ENCODE data around the gene SSTR5. TPM values are rescaled to one million over a fixed set of nuclear protein-coding genes. Genes with fewer than 3 reads are reported as not detected.

The SSTR5 gene
- total and polyA plus RNA-seq, 2 of the 4 experiments (the other 2 are of a cell fraction), result not detected

- no TSS peak for BruUV-seq (replicated peaks)
- Histone ChIP-seq H2AFZ (replicated peaks; ENCODE audit: low read length, poor library complexity) (no peak overlapping the region), H4K5ac (ENCODE audit: low read depth, low read length) (no peak overlapping the region), H2AK9ac (replicated peaks; ENCODE audit: low read depth, low read length, poor library complexity) (no peak overlapping the region), H3K23ac (ENCODE audit: low read depth, low read length) (no peak overlapping the region), H3K14ac (replicated peaks; ENCODE audit: low read depth, low read length) (no peak overlapping the region), H2BK120ac (ENCODE audit: low read depth, low read length) (no peak overlapping the region), H2BK20ac (ENCODE audit: low read depth, low read length) (no peak overlapping the region), H2BK5ac (ENCODE audit: low read depth, low read length, poor library complexity, severe bottlenecking) (no peak overlapping the region), H4K20me1 (ENCODE audit: insufficient read depth, low read length) (no peaks in the 10 kb centered on the region), H3K36me3 (ENCODE audit: control insufficient read depth, insufficient read depth, low read length) (no peaks in the 10 kb centered on the region), H3K4me2 (ENCODE audit: low read depth, low read length) (no peak overlapping the region), H3K79me1 (ENCODE audit: low read depth in 1 of 2, low read length in 2 of 2) (no peaks in the 10 kb centered on the region), H3K27ac (ENCODE audit: insufficient read depth, low read length) (no peak overlapping the region), H3K4me1 (ENCODE audit: control insufficient read depth, insufficient read depth, low read length) (no peaks in the 10 kb centered on the region), H3K4me3 (ENCODE audit: insufficient read depth, low read depth, low read length) (no peak overlapping the region), H3K9ac (ENCODE audit: low read depth, low read length) (no peak overlapping the region), H2BK15ac (ENCODE audit: low read depth, low read length) (no peak overlapping the region), H3K9me3 (ENCODE audit: control insufficient read depth, insufficient read depth, low read length) (no peaks in the 10 kb centered on the region), H3K4ac (ENCODE audit: low read depth, low read length) (no peak overlapping the region), H3K27me3 (ENCODE audit: control insufficient read depth, insufficient read depth, low read length) (peaks cover 54% of the 10 kb centered on the region), H4K8ac (ENCODE audit: low read depth in 2 of 2, low read length in 2 of 2) (no peak overlapping the region), H3K18ac (ENCODE audit: low read depth, low read length) (no peak overlapping the region), H4K91ac (ENCODE audit: insufficient read depth, low read depth, low read length) (no peak overlapping the region), H3K9me1 (ENCODE audit: insufficient read depth, low read length) (no peaks in the 10 kb centered on the region), H2AK5ac (ENCODE audit: low read depth, low read length) (no peak overlapping the region), H3K56ac (ENCODE audit: extremely low read depth, insufficient read depth, low read length) (no peak overlapping the region)
- ChIA-PET CTCF (no interaction called here), POLR2A (ENCODE audit: unreplicated experiment) (no interaction called here)
- no CpG with 5 or more reads among the region's 13 CpGs for WGBS, 2 experiments (ENCODE audit: extremely low coverage in 2 of 2, insufficient read length in 1 of 2)
- no peak for DNase-seq
- ATAC-seq (ENCODE audit: low read depth), result no peak
- TF ChIP-seq FOS (IDR thresholded peaks at IDR 0.05; ENCODE audit: low read depth, low read length) (no peak), RCOR1 (IDR thresholded peaks at IDR 0.05; ENCODE audit: insufficient replicate concordance, low read length) (no peak), MXI1 (IDR thresholded peaks at IDR 0.05; ENCODE audit: borderline replicate concordance, low read depth, low read length) (no peak), MAFK (IDR thresholded peaks at IDR 0.05; ENCODE audit: low read depth, low read length) (no peak), BHLHE40 (IDR thresholded peaks at IDR 0.05; ENCODE audit: low read depth, low read length) (no peak), RFX5 (IDR thresholded peaks at IDR 0.05; ENCODE audit: low read depth, low read length) (no peak)
- dilution Hi-C loops (cut with HindIII; ENCODE audit: low sequenced_read_pairs, unreplicated experiment) (no loop called here), in situ Hi-C loops (cut with MboI; ENCODE audit: low sequenced_read_pairs) (no loop called here), intact Hi-C loops (cut with micrococcal nuclease) (no loop called here)
These were observed 3.0 kb downstream of the SSTR5 start for GRCh38 chr16:1075546-1075945.

Measured in IMR-90 (cell line).